ENCODE results near the gene ALG14. TPM values are rescaled to one million over a fixed set of nuclear protein-coding genes. Genes with fewer than 3 reads are reported as not detected.

Gene ALG14
- total and polyA plus RNA-seq, 7 donors = 0.48 to 2.7 (median 2.1) TPM

- WGBS, 3 donors = 91 to 98% (median 91%) methylated on average over 2 of the region's 2 CpGs
- DNase-seq = no peak
- H3K27ac ChIP-seq = no peak overlapping the region
- H3K4me3 ChIP-seq = no peak overlapping the region
- H3K4me1 ChIP-seq = no peaks in the 10 kb centered on the region
- intact Hi-C loops (cut with DNase I) = loop anchor here in 1 of 2 donors (5.0 kb wide), 1 partner anchor 113 kb away; the partner anchor contains the start of gene CNN3
- no peak for ATAC-seq
- no peaks in the 10 kb centered on the region for H3K27me3 ChIP-seq (ENCODE audit: insufficient read depth in 3 of 3, low read length in 2 of 3)
- TF ChIP-seq CTCF (IDR thresholded peaks at IDR 0.05) = no peak
- no peaks in the 10 kb centered on the region for H3K9me3 ChIP-seq
- no peaks in the 10 kb centered on the region for H3K36me3 ChIP-seq (ENCODE audit: insufficient read depth in 1 of 2, low read depth in 1 of 2)
These were observed 32.7 kb downstream of the ALG14 start for GRCh38 chr1:95040032-95040525.

- H3K36me3 ChIP-seq (ENCODE audit: insufficient read depth in 1 of 2, low read depth in 1 of 2) = no peaks in the 10 kb centered on the region
- ATAC-seq = no peak
- intact Hi-C loops (cut with DNase I) = loop anchor here in 1 of 2 donors (5.0 to 10.0 kb wide), 2 partner anchors 75 to 112 kb away; partner anchors contain the start of gene CNN3
- H3K4me3 ChIP-seq = no peak overlapping the region
- no peak for TF ChIP-seq CTCF (IDR thresholded peaks at IDR 0.05)
- no peaks in the 10 kb centered on the region for H3K9me3 ChIP-seq
- H3K27me3 ChIP-seq (ENCODE audit: insufficient read depth in 3 of 3, low read length in 2 of 3) = no peaks in the 10 kb centered on the region
- DNase-seq = no peak
- H3K4me1 ChIP-seq = no peaks in the 10 kb centered on the region
- 82 to 86% (median 85%) methylated on average over 12 of the region's 12 CpGs for WGBS, 3 donors
- H3K27ac ChIP-seq = no peak overlapping the region
These were observed 33.3 kb downstream of the ALG14 start for GRCh38 chr1:95039360-95040031.

GRCh38 chr1:95035536-95035935 is 37.2 kb downstream of the ALG14 start:
- intact Hi-C loops (cut with DNase I) = loop anchor here in 1 of 2 donors (10.0 kb wide), 1 partner anchor 71 kb away; no protein-coding TSS in a partner anchor
- H3K9me3 ChIP-seq = no peaks in the 10 kb centered on the region
- H3K4me1 ChIP-seq = no peaks in the 10 kb centered on the region
- H3K27me3 ChIP-seq (ENCODE audit: insufficient read depth in 3 of 3, low read length in 2 of 3) = no peaks in the 10 kb centered on the region
- ATAC-seq = no peak
- H3K36me3 ChIP-seq (ENCODE audit: insufficient read depth in 1 of 2, low read depth in 1 of 2) = no peaks in the 10 kb centered on the region
- no peak overlapping the region for H3K27ac ChIP-seq
- H3K4me3 ChIP-seq = no peak overlapping the region
- no peak for DNase-seq
- no peak for TF ChIP-seq CTCF (IDR thresholded peaks at IDR 0.05)
- WGBS, 3 donors = 51 to 83% (median 59%) methylated on average over 1 of the region's 1 CpG

- H3K4me3 ChIP-seq = no peak overlapping the region
- no peak for ATAC-seq
- no peaks in the 10 kb centered on the region for H3K4me1 ChIP-seq
- WGBS, 3 donors = 88 to 100% (median 100%) methylated on average over 1 of the region's 1 CpG
- H3K27ac ChIP-seq = no peak overlapping the region
- H3K36me3 ChIP-seq (ENCODE audit: insufficient read depth in 1 of 2, low read depth in 1 of 2) = no peaks in the 10 kb centered on the region
- H3K9me3 ChIP-seq = no peaks in the 10 kb centered on the region
- H3K27me3 ChIP-seq (ENCODE audit: insufficient read depth in 3 of 3, low read length in 2 of 3) = no peaks in the 10 kb centered on the region
- intact Hi-C loops (cut with DNase I) = loop anchor here in 1 of 2 donors (10.0 kb wide), 1 partner anchor 70 kb away; no protein-coding TSS in a partner anchor
- DNase-seq = no peak
- no peak for TF ChIP-seq CTCF (IDR thresholded peaks at IDR 0.05)
These were observed 38.2 kb downstream of the ALG14 start for GRCh38 chr1:95034506-95034905.

Data from psoas muscle (tissue), 8 donors.